Hepatocyte (in vitro differentiated cells): ENCODE data around the gene SMYD5.
"Not testable (repeated sequence)": the region's sequence is repeated elsewhere in the genome, so short reads cannot be mapped to it uniquely, and the experiment has no call there.

Source experiments
- EZH2 ChIP-seq: fragments of 200-600 bp; sonication (generic); IDR thresholded peaks from 2 replicates; pipeline ENCODE4 v1.6.1; 2016; ENCODE audit warnings: antibody characterized with exemption, mild to moderate bottlenecking, borderline replicate concordance
- EZH2phosphoT487 ChIP-seq: fragments of 200-600 bp; sonication (generic); IDR thresholded peaks from one replicate; pipeline ENCODE4 v1.6.1; 2018; ENCODE audit warnings: antibody characterized with exemption, mild to moderate bottlenecking, low read depth, moderate library complexity; ENCODE audit not compliant: unreplicated experiment, severe bottlenecking
- TF ChIP-seq, protein P1 (sequence below): fragments of 200-600 bp; sonication (generic); IDR thresholded peaks from 2 replicates; pipeline ENCODE4 v1.5.1; 2016; ENCODE audit warnings: antibody characterized with exemption, mild to moderate bottlenecking; ENCODE audit not compliant: poor library complexity

DNA sequence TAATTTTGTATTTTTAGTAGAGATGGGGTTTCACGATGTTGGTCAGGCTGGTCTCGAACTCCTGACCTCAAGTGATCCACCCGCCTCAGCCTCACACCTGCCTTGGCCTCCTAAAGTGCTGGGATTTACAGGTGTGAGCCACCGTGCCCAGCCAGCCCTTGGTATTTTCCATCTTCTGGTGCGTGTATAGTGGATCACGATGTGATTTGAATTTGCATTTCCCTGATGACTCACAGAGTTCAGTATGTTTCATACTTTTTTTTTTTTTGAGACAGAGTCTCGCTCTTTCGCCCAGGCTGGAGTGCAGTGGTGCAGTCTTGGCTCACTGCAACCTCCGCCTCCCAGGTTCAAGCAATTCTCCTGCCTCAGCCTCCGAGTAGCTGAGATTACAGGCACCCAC is 13.8 kb upstream of the SMYD5 start:
- TF ChIP-seq, protein P1, sequence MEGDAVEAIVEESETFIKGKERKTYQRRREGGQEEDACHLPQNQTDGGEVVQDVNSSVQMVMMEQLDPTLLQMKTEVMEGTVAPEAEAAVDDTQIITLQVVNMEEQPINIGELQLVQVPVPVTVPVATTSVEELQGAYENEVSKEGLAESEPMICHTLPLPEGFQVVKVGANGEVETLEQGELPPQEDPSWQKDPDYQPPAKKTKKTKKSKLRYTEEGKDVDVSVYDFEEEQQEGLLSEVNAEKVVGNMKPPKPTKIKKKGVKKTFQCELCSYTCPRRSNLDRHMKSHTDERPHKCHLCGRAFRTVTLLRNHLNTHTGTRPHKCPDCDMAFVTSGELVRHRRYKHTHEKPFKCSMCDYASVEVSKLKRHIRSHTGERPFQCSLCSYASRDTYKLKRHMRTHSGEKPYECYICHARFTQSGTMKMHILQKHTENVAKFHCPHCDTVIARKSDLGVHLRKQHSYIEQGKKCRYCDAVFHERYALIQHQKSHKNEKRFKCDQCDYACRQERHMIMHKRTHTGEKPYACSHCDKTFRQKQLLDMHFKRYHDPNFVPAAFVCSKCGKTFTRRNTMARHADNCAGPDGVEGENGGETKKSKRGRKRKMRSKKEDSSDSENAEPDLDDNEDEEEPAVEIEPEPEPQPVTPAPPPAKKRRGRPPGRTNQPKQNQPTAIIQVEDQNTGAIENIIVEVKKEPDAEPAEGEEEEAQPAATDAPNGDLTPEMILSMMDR, result not testable (repeated sequence)
- TF ChIP-seq EZH2, EZH2phosphoT487: not testable (repeated sequence)
